ENCODE data around the gene FAM162B.
"Not testable (repeated sequence)": the region's sequence is repeated elsewhere in the genome, so short reads cannot be mapped to it uniquely, and the experiment has no call there.

FAM162B gene

GRCh38 chr6:116764961-116765841, at the start of gene FAM162B:
Gene FAM162B (minus strand): TSS chr6:116765719. CDS start chr6:116765576, 143 bp downstream.
- DNase-seq = no peak

- no peak for DNase-seq
Observed at GRCh38 chr6:116812051-116812650, 46.6 kb upstream of the FAM162B start.

GRCh38 chr6:116801971-116802370, 36.5 kb upstream of the FAM162B start:
- DNase-seq = no peak

GRCh38 chr6:116799945-116800344, 34.4 kb upstream of the FAM162B start:
- no peak for DNase-seq

- DNase-seq = no peak
Observed at GRCh38 chr6:116797585-116797984, 32.1 kb upstream of the FAM162B start.

- DNase-seq = peak; percentile 57
Observed at GRCh38 chr6:116793224-116793623, 27.7 kb upstream of the FAM162B start.

- no peak for DNase-seq
Observed at GRCh38 chr6:116783852-116784251, 18.3 kb upstream of the FAM162B start.

- DNase-seq = peak; percentile 51
Observed at GRCh38 chr6:116779573-116780164, 14.2 kb upstream of the FAM162B start.

GRCh38 chr6:116773886-116774285, 8.4 kb upstream of the FAM162B start:
- no peak for DNase-seq

- no peak for DNase-seq
Observed at GRCh38 chr6:116772450-116772849, 6.9 kb upstream of the FAM162B start.

GRCh38 chr6:116767715-116768114, 2.2 kb upstream of the FAM162B start:
- DNase-seq = no peak

- no peak for DNase-seq
Observed at GRCh38 chr6:116766506-116767176, 1.1 kb upstream of the FAM162B start.

- no peak for DNase-seq
Observed at GRCh38 chr6:116764629-116764960, 924 bp downstream of the FAM162B start.

GRCh38 chr6:116763906-116764628, 1.5 kb downstream of the FAM162B start:
- DNase-seq = no peak

GRCh38 chr6:116763048-116763447, 2.5 kb downstream of the FAM162B start:
- DNase-seq = no peak

- DNase-seq = no peak
Observed at GRCh38 chr6:116762235-116762634, 3.3 kb downstream of the FAM162B start.

GRCh38 chr6:116761779-116762178, 3.7 kb downstream of the FAM162B start:
- DNase-seq = no peak

- DNase-seq = no peak
Observed at GRCh38 chr6:116745176-116745575, 20.3 kb downstream of the FAM162B start.

- DNase-seq = no peak
Observed at GRCh38 chr6:116741571-116741970, 23.9 kb downstream of the FAM162B start.

- DNase-seq = not testable (repeated sequence)
Observed at GRCh38 chr6:116740486-116740885, 25.0 kb downstream of the FAM162B start.

GRCh38 chr6:116737004-116737403, 28.5 kb downstream of the FAM162B start:
- DNase-seq = no peak

- no peak for DNase-seq
Observed at GRCh38 chr6:116730513-116730912, 35.0 kb downstream of the FAM162B start.

GRCh38 chr6:116726947-116727346, 38.6 kb downstream of the FAM162B start:
- no peak for DNase-seq
